Inferior parietal cortex (tissue), 1 donor: ENCODE results near the gene KRTAP10-11.
"Not testable (repeated sequence)": the region's sequence is repeated elsewhere in the genome, so short reads cannot be mapped to it uniquely, and the experiment has no call there.

Experiments
- DNase-seq: peaks from one replicate; pipeline ENCODE4 v3.0.0-alpha.2; 2016; ENCODE audit errors: extremely low spot score

The KRTAP10-11 gene

DNA sequence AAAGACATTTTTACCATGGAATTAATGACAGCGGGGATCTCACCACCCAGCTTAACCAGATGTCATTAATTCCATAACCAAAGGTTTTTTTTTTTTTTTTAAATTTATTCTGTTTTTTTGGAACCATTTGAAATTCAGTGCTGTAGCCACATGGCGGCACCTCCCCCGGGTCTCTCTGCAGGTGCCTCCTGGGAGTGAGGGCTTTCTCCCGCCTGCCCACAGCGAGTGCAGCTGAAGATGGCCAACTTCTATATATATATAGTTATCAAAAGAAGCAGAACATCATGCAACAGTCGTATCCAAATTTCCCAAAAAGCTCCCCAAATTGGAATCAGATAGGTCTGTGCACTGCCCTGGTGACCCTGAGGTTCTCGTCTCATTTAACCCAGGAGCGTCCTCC is 30.7 kb upstream of the KRTAP10-11 start:
- no peak for DNase-seq

- DNase-seq: no peak
Observed at GRCh38 chr21:44615911-44616590, 30.2 kb upstream of the KRTAP10-11 start.

- DNase-seq: no peak
Observed at GRCh38 chr21:44616591-44616926, 29.7 kb upstream of the KRTAP10-11 start.

DNA sequence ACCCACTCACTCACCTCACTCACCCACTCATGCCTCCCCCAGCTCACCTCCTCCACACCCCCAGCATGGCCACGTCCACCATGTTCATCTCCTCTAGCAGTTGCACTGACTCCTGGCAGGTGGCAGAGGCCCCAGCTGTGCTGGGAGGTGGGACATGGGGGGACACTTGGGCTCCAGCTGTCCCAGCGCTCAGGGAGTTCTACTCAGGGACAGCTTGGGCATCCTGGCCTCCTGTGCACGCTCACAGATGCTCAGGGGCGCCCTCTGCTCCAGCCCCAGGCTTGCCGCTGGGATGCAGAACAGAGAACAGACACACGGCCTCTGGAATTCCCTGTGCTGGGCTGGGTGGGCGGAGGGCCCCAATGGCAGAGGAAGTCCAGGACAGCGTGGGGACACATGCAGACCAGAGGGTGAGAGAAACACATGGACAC is 29.1 kb upstream of the KRTAP10-11 start:
- no peak for DNase-seq

DNA sequence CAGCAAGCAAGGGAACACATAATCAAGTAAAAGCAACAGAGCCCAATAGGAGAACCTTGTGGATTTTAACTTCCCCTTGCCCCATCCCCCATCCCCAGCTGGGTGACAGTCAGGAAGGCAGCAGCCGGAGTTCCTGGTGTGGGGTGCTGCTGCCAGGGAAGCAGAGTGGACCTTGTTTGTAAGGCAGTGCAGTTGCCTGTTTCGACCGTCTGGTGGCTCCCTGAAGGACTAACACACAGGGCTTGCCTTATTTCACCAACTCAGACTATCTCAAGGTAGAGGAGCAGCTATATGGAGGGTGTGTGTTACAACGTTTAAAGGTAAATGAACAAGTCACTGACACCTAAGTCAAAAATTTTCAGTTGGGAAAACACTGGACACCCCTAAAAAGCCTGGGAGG is 27.7 kb upstream of the KRTAP10-11 start:
- DNase-seq: no peak

GRCh38 chr21:44618909-44619308 is 27.3 kb upstream of the KRTAP10-11 start:
- no peak for DNase-seq

- DNase-seq: no peak
Observed at GRCh38 chr21:44619886-44620285, 26.3 kb upstream of the KRTAP10-11 start.

DNA sequence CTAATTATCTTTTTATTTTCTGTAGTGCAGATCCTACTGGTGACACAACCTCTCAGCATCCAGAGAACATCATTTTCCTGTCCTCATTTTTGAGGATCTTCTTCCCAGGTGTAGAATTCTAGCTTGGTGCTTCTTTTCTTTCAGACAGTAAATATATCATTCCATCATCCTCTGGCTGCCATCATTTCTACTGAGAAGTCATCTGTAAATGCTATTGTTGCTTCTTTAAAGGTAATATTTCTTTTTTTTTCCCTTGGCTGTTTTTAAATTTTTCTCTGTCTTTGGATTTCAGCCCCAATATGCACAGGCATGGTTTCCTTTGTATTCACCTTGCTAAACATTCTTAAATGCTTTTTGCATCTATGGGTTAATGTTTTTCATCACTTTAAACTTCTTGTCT is 22.6 kb upstream of the KRTAP10-11 start:
- no peak for DNase-seq

DNA sequence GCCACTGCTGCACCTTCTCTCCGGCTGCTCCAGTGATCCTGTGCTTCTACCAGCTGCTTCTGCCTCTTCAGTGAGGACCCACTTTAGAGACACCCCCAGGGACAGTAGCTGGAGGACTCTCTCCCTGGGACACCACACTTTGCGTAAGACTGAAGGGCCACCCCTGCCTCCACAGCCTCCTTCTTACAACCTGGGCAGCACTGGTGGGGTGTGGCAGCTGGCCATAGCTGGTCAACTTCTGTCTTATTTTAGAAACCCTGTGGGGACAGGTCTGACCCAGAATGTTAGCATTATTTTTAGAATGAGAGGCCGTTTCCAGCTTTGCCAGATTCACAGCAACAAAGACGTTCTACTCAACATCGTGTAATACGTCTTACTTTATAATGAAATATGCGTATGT is 20.5 kb upstream of the KRTAP10-11 start:
- DNase-seq: no peak

GRCh38 chr21:44626262-44626661 is 20.0 kb upstream of the KRTAP10-11 start:
- no peak for DNase-seq

- no peak for DNase-seq
Observed at GRCh38 chr21:44626673-44627143, 19.5 kb upstream of the KRTAP10-11 start, which contains the start of gene KRTAP10-9. Gene KRTAP10-9, plus strand, starts transcription at chr21:44627093. Its CDS starts 79 bp downstream, at chr21:44627172.

GRCh38 chr21:44627181-44627822 is 18.9 kb upstream of the KRTAP10-11 start:
- DNase-seq: not testable (repeated sequence)

GRCh38 chr21:44627831-44628233 is 18.4 kb upstream of the KRTAP10-11 start:
- DNase-seq: not testable (repeated sequence)

DNA sequence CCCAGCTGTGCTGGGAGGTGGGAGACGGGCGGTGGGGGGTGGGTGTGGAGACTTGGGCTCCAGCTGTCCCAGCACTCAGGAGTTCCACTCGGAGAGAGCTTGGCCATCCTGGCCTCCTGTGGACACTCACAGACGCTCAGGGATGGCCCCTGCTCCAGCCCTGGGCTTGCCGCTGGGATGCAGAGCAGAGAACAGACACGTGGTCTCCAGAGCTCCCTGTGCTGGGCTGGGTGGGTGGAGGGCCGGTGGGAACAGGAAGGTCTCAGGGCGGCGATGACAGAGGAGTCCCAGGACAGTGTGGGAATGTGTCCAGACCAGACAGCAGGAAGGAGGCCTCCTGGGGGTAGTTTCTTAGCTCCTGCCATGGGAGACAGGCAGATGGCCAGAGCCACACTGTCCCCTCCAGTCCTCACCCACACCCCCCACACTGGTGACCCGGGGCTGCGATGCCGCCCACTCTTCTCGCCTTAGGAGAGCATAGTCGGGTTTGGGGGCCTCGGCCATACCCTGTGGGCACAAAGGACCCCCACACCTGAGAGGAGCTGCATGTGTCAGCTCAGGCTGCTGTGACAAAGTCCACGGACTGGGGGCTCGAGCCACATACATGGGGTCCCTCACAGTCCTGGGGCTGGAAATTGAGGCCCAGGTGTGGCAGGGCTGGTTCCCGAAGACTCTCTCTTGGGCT is 17.4 kb upstream of the KRTAP10-11 start:
- no peak for DNase-seq

GRCh38 chr21:44630440-44630839 is 15.8 kb upstream of the KRTAP10-11 start:
- DNase-seq: no peak

GRCh38 chr21:44632067-44632466 is 14.1 kb upstream of the KRTAP10-11 start:
- DNase-seq: no peak

- DNase-seq: no peak
Observed at GRCh38 chr21:44636209-44637017, 9.8 kb upstream of the KRTAP10-11 start.

- no peak for DNase-seq
Observed at GRCh38 chr21:44637018-44637850, 9.0 kb upstream of the KRTAP10-11 start, which contains the start of gene KRTAP10-10. Gene KRTAP10-10, plus strand, starts transcription at chr21:44637356. Its CDS starts 62 bp downstream, at chr21:44637418.

GRCh38 chr21:44637851-44638348 is 8.3 kb upstream of the KRTAP10-11 start:
- not testable (repeated sequence) for DNase-seq

GRCh38 chr21:44638506-44639330 is 7.5 kb upstream of the KRTAP10-11 start:
- DNase-seq: not testable (repeated sequence)
